Measurements from ENCODE around the gene WNT11.

WNT11 gene

DNA sequence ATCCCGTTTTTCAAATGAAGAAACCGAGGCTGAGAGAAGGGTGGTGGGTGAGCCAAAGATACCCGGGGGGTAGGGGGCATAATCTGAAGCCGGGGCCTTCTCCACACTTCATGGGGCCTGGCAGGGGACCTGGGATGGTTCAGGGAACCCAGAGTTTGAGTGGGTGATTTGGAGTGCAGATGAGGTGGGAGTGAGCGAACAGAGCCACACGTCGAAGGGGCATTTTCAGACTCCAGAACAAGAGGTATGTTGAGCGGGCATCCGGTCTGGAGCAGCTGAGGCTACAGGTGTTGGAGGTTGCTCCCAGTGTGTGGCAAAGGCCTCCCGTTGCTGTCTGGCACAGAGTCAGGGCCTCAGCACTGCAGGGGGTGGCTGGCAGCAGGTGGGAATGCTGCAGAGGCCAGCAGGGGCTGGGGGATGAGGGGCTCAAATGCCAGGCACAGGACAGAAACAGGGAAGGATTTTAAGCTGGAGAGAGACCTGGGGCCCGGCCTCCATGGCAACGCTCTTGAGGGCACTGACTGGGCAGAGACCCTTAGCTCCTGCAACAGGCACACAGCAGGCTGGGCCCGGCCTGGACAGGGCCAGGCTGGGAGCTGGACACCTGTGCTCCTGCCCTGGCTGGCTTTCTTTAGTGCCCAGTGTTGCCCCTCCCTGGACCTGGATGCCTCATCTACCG lies 46.2 kb downstream of the WNT11 start:
- Histone ChIP-seq H3K4me1 (ENCODE audit: control insufficient read depth, insufficient read depth, low read length) (peaks cover 3% of the 10 kb centered on the region), H3K27me3 (ENCODE audit: control insufficient read depth in 1 of 2, insufficient read depth in 2 of 2, low read length in 2 of 2) (peaks cover 0 to 7% of the 10 kb centered on the region in 2 donors), H3K4me3 (ENCODE audit: low read length in 2 of 2) (no peak overlapping the region), H3K27ac (ENCODE audit: low read length) (no peak overlapping the region), H3K9me3 (ENCODE audit: control insufficient read depth in 2 of 2, low read length in 2 of 2) (no peaks in the 10 kb centered on the region), H3K36me3 (ENCODE audit: control insufficient read depth in 2 of 2, insufficient read depth in 2 of 2, low read length in 2 of 2) (no peaks in the 10 kb centered on the region), H3K9ac (ENCODE audit: low read length in 2 of 2) (no peak overlapping the region)

- Histone ChIP-seq H3K27ac (ENCODE audit: low read length) (no peak overlapping the region), H3K4me1 (ENCODE audit: control insufficient read depth, insufficient read depth, low read length) (peaks cover 3% of the 10 kb centered on the region), H3K36me3 (ENCODE audit: control insufficient read depth in 2 of 2, insufficient read depth in 2 of 2, low read length in 2 of 2) (no peaks in the 10 kb centered on the region), H3K27me3 (ENCODE audit: control insufficient read depth in 1 of 2, insufficient read depth in 2 of 2, low read length in 2 of 2) (peaks cover 0 to 7% of the 10 kb centered on the region in 2 donors), H3K9ac (ENCODE audit: low read length in 2 of 2) (no peak overlapping the region), H3K9me3 (ENCODE audit: control insufficient read depth in 2 of 2, low read length in 2 of 2) (no peaks in the 10 kb centered on the region), H3K4me3 (ENCODE audit: low read length in 2 of 2) (no peak overlapping the region)
Observed at GRCh38 chr11:76159303-76159937, 46.9 kb downstream of the WNT11 start.

GRCh38 chr11:76158394-76159302 lies 47.7 kb downstream of the WNT11 start:
- H3K4me3 ChIP-seq (ENCODE audit: low read length in 2 of 2), result no peak overlapping the region
- peaks cover 3% of the 10 kb centered on the region for H3K4me1 ChIP-seq (ENCODE audit: control insufficient read depth, insufficient read depth, low read length)
- H3K9me3 ChIP-seq (ENCODE audit: control insufficient read depth in 2 of 2, low read length in 2 of 2), result no peaks in the 10 kb centered on the region
- no peak overlapping the region for H3K27ac ChIP-seq (ENCODE audit: low read length)
- no peak overlapping the region for H3K9ac ChIP-seq (ENCODE audit: low read length in 2 of 2)
- no peaks in the 10 kb centered on the region for H3K36me3 ChIP-seq (ENCODE audit: control insufficient read depth in 2 of 2, insufficient read depth in 2 of 2, low read length in 2 of 2)
- H3K27me3 ChIP-seq (ENCODE audit: control insufficient read depth in 1 of 2, insufficient read depth in 2 of 2, low read length in 2 of 2), result peaks cover 0 to 7% of the 10 kb centered on the region in 2 donors

GRCh38 chr11:76157891-76158290 lies 48.4 kb downstream of the WNT11 start:
- Histone ChIP-seq H3K4me1 (ENCODE audit: control insufficient read depth, insufficient read depth, low read length) (peaks cover 3% of the 10 kb centered on the region), H3K9ac (ENCODE audit: low read length in 2 of 2) (no peak overlapping the region), H3K4me3 (ENCODE audit: low read length in 2 of 2) (no peak overlapping the region), H3K27ac (ENCODE audit: low read length) (no peak overlapping the region), H3K27me3 (ENCODE audit: control insufficient read depth in 1 of 2, insufficient read depth in 2 of 2, low read length in 2 of 2) (peaks cover 0 to 4% of the 10 kb centered on the region in 2 donors), H3K36me3 (ENCODE audit: control insufficient read depth in 2 of 2, insufficient read depth in 2 of 2, low read length in 2 of 2) (no peaks in the 10 kb centered on the region), H3K9me3 (ENCODE audit: control insufficient read depth in 2 of 2, low read length in 2 of 2) (no peaks in the 10 kb centered on the region)

- Histone ChIP-seq H3K4me1 (ENCODE audit: control insufficient read depth, insufficient read depth, low read length) (peaks cover 10% of the 10 kb centered on the region), H3K9me3 (ENCODE audit: control insufficient read depth in 2 of 2, low read length in 2 of 2) (no peaks in the 10 kb centered on the region), H3K27me3 (ENCODE audit: control insufficient read depth in 1 of 2, insufficient read depth in 2 of 2, low read length in 2 of 2) (no peaks in the 10 kb centered on the region), H3K27ac (ENCODE audit: low read length) (no peak overlapping the region), H3K4me3 (ENCODE audit: low read length in 2 of 2) (no peak overlapping the region), H3K36me3 (ENCODE audit: control insufficient read depth in 2 of 2, insufficient read depth in 2 of 2, low read length in 2 of 2) (no peaks in the 10 kb centered on the region), H3K9ac (ENCODE audit: low read length in 2 of 2) (no peak overlapping the region)
Observed at GRCh38 chr11:76156971-76157427, 49.3 kb downstream of the WNT11 start.

GRCh38 chr11:76155500-76156227 lies 50.6 kb downstream of the WNT11 start:
- Histone ChIP-seq H3K4me3 (ENCODE audit: low read length in 2 of 2) (no peak overlapping the region), H3K9me3 (ENCODE audit: control insufficient read depth in 2 of 2, low read length in 2 of 2) (no peaks in the 10 kb centered on the region), H3K9ac (ENCODE audit: low read length in 2 of 2) (no peak overlapping the region), H3K27me3 (ENCODE audit: control insufficient read depth in 1 of 2, insufficient read depth in 2 of 2, low read length in 2 of 2) (no peaks in the 10 kb centered on the region), H3K27ac (ENCODE audit: low read length) (no peak overlapping the region), H3K4me1 (ENCODE audit: control insufficient read depth, insufficient read depth, low read length) (peaks cover 7% of the 10 kb centered on the region), H3K36me3 (ENCODE audit: control insufficient read depth in 2 of 2, insufficient read depth in 2 of 2, low read length in 2 of 2) (no peaks in the 10 kb centered on the region)

DNA sequence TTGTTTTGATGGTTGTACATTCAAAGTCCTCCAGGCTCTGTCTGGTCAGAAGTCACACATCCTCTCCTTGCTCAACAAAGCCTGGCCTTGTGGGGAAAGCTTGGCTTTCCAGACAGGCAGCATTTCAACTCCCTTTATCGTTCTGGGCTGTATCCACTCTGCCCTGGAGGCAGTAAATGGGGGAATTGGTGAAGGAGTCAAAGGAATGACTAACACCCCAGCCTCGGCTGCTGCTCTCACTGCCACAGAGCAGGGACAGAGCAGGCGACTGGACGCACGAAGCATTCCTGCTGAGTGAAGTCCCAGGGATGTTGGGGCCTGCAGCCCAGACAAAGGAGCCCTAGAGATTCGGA lies 52.8 kb downstream of the WNT11 start:
- Histone ChIP-seq H3K9me3 (ENCODE audit: control insufficient read depth in 2 of 2, low read length in 2 of 2) (no peaks in the 10 kb centered on the region), H3K4me3 (ENCODE audit: low read length in 2 of 2) (no peak overlapping the region), H3K9ac (ENCODE audit: low read length in 2 of 2) (no peak overlapping the region), H3K4me1 (ENCODE audit: control insufficient read depth, insufficient read depth, low read length) (peaks cover 7% of the 10 kb centered on the region), H3K27me3 (ENCODE audit: control insufficient read depth in 1 of 2, insufficient read depth in 2 of 2, low read length in 2 of 2) (no peaks in the 10 kb centered on the region), H3K27ac (ENCODE audit: low read length) (no peak overlapping the region), H3K36me3 (ENCODE audit: control insufficient read depth in 2 of 2, insufficient read depth in 2 of 2, low read length in 2 of 2) (no peaks in the 10 kb centered on the region)

GRCh38 chr11:76152741-76153570 lies 53.3 kb downstream of the WNT11 start:
- Histone ChIP-seq H3K9ac (ENCODE audit: low read length in 2 of 2) (no peak overlapping the region), H3K4me1 (ENCODE audit: control insufficient read depth, insufficient read depth, low read length) (peaks cover 7% of the 10 kb centered on the region), H3K27ac (ENCODE audit: low read length) (no peak overlapping the region), H3K9me3 (ENCODE audit: control insufficient read depth in 2 of 2, low read length in 2 of 2) (no peaks in the 10 kb centered on the region), H3K4me3 (ENCODE audit: low read length in 2 of 2) (peak overlapping the region; percentile 60 to 66), H3K27me3 (ENCODE audit: control insufficient read depth in 1 of 2, insufficient read depth in 2 of 2, low read length in 2 of 2) (no peaks in the 10 kb centered on the region), H3K36me3 (ENCODE audit: control insufficient read depth in 2 of 2, insufficient read depth in 2 of 2, low read length in 2 of 2) (no peaks in the 10 kb centered on the region)

DNA sequence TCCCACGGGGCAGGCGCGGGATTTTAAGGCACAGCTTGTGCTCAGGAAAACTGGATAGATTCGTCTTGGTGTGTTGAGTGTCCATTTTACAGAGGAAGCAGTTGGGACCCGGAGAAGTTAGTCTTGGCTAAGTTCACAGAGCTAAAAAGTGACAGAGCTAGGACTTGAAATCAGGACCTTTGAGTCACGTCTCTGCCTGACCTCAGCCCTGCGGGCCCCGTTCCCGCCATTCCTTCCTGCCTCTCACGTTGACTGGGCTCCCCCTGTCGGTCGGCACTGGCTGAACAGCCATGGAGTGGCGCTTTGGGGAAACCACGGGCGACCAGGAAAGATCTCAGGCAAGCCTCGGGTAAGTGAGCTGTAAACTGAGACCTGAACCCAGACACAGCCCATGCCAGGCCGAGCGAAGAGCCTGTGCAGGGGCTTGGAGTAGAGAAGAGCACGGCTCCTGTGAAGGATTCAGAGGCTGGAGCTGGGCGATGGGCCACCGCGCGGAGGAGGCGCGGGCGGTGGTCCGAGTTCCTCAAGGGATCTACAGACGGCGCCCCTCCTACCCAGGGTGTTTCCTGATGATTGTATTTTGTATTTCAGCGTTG lies 54.1 kb downstream of the WNT11 start:
- H3K4me1 ChIP-seq (ENCODE audit: control insufficient read depth, insufficient read depth, low read length), result peaks cover 7% of the 10 kb centered on the region
- H3K9me3 ChIP-seq (ENCODE audit: control insufficient read depth in 2 of 2, low read length in 2 of 2), result no peaks in the 10 kb centered on the region
- H3K27ac ChIP-seq (ENCODE audit: low read length), result no peak overlapping the region
- no peaks in the 10 kb centered on the region for H3K27me3 ChIP-seq (ENCODE audit: control insufficient read depth in 1 of 2, insufficient read depth in 2 of 2, low read length in 2 of 2)
- H3K9ac ChIP-seq (ENCODE audit: low read length in 2 of 2), result peak overlapping the region in 1 of 2 donors; percentile 47
- H3K36me3 ChIP-seq (ENCODE audit: control insufficient read depth in 2 of 2, insufficient read depth in 2 of 2, low read length in 2 of 2), result no peaks in the 10 kb centered on the region
- H3K4me3 ChIP-seq (ENCODE audit: low read length in 2 of 2), result peak overlapping the region; percentile 60 to 66

Measured in stomach smooth muscle (tissue), 2 donors.